H9 (cell line): ENCODE data around the gene TEX51. TPM values are rescaled to one million over a fixed set of nuclear protein-coding genes. Genes with fewer than 3 reads are reported as not detected.

ENCODE experiments used
- DNase-seq: peaks from one replicate; pipeline ENCODE4 v3.0.0-alpha.2; 2017
- H2AFZ ChIP-seq: one replicate; pipeline ENCODE4 v1.6.1; 2013; ENCODE audit warnings: mild to moderate bottlenecking, low read length, control low read depth, moderate library complexity
- H2AK5ac ChIP-seq: 2 replicates; pipeline ENCODE4 v1.6.1; 2013; ENCODE audit warnings: low read length, control low read depth, mixed read lengths; ENCODE audit not compliant: insufficient read length
- H2BK120ac ChIP-seq: one replicate; pipeline ENCODE4 v1.6.1; 2013; ENCODE audit warnings: low read depth, mild to moderate bottlenecking, low read length, control low read depth, inconsistent platforms; ENCODE audit not compliant: poor library complexity, severe bottlenecking
- H2BK12ac ChIP-seq: 2 replicates; pipeline ENCODE4 v1.6.1; 2013; ENCODE audit warnings: low read length, control low read depth, mixed read lengths, low read depth; ENCODE audit not compliant: insufficient read length
- H2BK15ac ChIP-seq: 2 replicates; pipeline ENCODE4 v1.6.1; 2013; ENCODE audit warnings: low read depth, low read length, control low read depth
- H2BK20ac ChIP-seq: one replicate; pipeline ENCODE4 v1.6.1; 2013; ENCODE audit warnings: low read depth, mild to moderate bottlenecking, low read length, control low read depth, inconsistent platforms; ENCODE audit not compliant: poor library complexity, severe bottlenecking
- H2BK5ac ChIP-seq: 2 replicates; pipeline ENCODE4 v1.6.1; 2013; ENCODE audit warnings: low read length, control low read depth, mixed read lengths; ENCODE audit not compliant: insufficient read length
- H3K14ac ChIP-seq: 2 replicates; pipeline ENCODE4 v1.6.1; 2013; ENCODE audit warnings: low read length, control low read depth; ENCODE audit not compliant: insufficient read depth
- H3K18ac ChIP-seq: 2 replicates; pipeline ENCODE4 v1.6.1; 2013; ENCODE audit warnings: low read depth, mild to moderate bottlenecking, mixed read lengths, low read length, control low read depth; ENCODE audit not compliant: insufficient read length
- H3K23ac ChIP-seq: 2 replicates; pipeline ENCODE4 v1.6.1; 2013; ENCODE audit warnings: low read length, control low read depth, mixed read lengths, low read depth; ENCODE audit not compliant: insufficient read length
- H3K23me2 ChIP-seq: 2 replicates; pipeline ENCODE4 v1.6.1; 2013; ENCODE audit warnings: low read depth, mild to moderate bottlenecking, mixed read lengths, low read length, control low read depth; ENCODE audit not compliant: insufficient read length, poor library complexity, severe bottlenecking
- H3K27ac ChIP-seq: 2 replicates; pipeline ENCODE4 v1.5.1; 2013; ENCODE audit warnings: low read length, control low read depth, mixed read lengths, low read depth; ENCODE audit not compliant: insufficient read length
- H3K27me3 ChIP-seq: 2 replicates; pipeline ENCODE4 v1.6.1; 2013; ENCODE audit warnings: low read length, control low read depth, inconsistent platforms; ENCODE audit not compliant: insufficient read depth
- H3K4ac ChIP-seq: 2 replicates; pipeline ENCODE4 v1.6.1; 2013; ENCODE audit warnings: low read depth, mild to moderate bottlenecking, control low read depth, inconsistent platforms, low read length, moderate library complexity
- H3K4me1 ChIP-seq: 2 replicates; pipeline ENCODE4 v1.6.1; 2013; ENCODE audit warnings: low read length, control low read depth, inconsistent platforms; ENCODE audit not compliant: insufficient read depth
- H3K4me2 ChIP-seq: 2 replicates; pipeline ENCODE4 v1.6.1; 2013; ENCODE audit warnings: low read length, control low read depth, mixed read lengths; ENCODE audit not compliant: insufficient read length, insufficient read depth
- H3K56ac ChIP-seq: 2 replicates; pipeline ENCODE4 v1.6.1; 2013; ENCODE audit warnings: low read depth, mild to moderate bottlenecking, mixed read lengths, low read length, control low read depth; ENCODE audit not compliant: insufficient read length
- H3K79me1 ChIP-seq: 2 replicates; pipeline ENCODE4 v1.6.1; 2013; ENCODE audit warnings: low read depth, mild to moderate bottlenecking, moderate library complexity, low read length, control low read depth, inconsistent platforms; ENCODE audit not compliant: insufficient read depth, poor library complexity, severe bottlenecking
- H3K79me2 ChIP-seq: 2 replicates; pipeline ENCODE4 v1.6.1; 2013; ENCODE audit warnings: low read length, control low read depth, inconsistent platforms; ENCODE audit not compliant: insufficient read depth
- H3K9ac ChIP-seq: 2 replicates; pipeline ENCODE4 v1.6.1; 2013; ENCODE audit warnings: low read length, control low read depth, mixed read lengths; ENCODE audit not compliant: insufficient read length; ENCODE audit errors: extremely low read depth
- H3K9me3 ChIP-seq: one replicate; pipeline ENCODE4 v1.6.1; 2013; ENCODE audit warnings: low read depth, low read length, inconsistent platforms; ENCODE audit not compliant: control insufficient read depth
- H3T11ph ChIP-seq: one replicate; pipeline ENCODE4 v1.6.1; 2013; ENCODE audit warnings: mild to moderate bottlenecking, low read length, control low read depth, inconsistent platforms
- H4K20me1 ChIP-seq: one replicate; pipeline ENCODE4 v1.6.1; 2013; ENCODE audit not compliant: control insufficient read depth, insufficient read length, insufficient read depth
- H4K5ac ChIP-seq: 2 replicates; pipeline ENCODE4 v1.6.1; 2013; ENCODE audit warnings: low read depth, mild to moderate bottlenecking, mixed read lengths, low read length, control low read depth; ENCODE audit not compliant: insufficient read length
- H4K8ac ChIP-seq: replicated peaks from 2 replicates; pipeline ENCODE4 v1.6.1; 2013; ENCODE audit warnings: low read length, control low read depth, mixed read lengths, low read depth; ENCODE audit not compliant: insufficient read length
- H4K91ac ChIP-seq: 2 replicates; pipeline ENCODE4 v1.6.1; 2013; ENCODE audit warnings: low read depth, mild to moderate bottlenecking, moderate library complexity, mixed read lengths, low read length, control low read depth; ENCODE audit not compliant: insufficient read length
- H3K27ac Mint-ChIP-seq, 3 experiments: 2 replicates in 2 of 3; 3 replicates in 1 of 3; pipeline ENCODE4 v1.8.0; 2020 to 2021; ENCODE audit warnings: mixed read lengths in 3 of 3, mild to moderate bottlenecking in 1 of 3, moderate library complexity in 1 of 3
- H3K27me3 Mint-ChIP-seq: 2 replicates; pipeline ENCODE4 v1.8.0; 2021; ENCODE audit warnings: low read depth, mild to moderate bottlenecking, moderate library complexity, mixed read lengths
- H3K36me3 Mint-ChIP-seq, 3 experiments: 2 replicates in 2 of 3; 3 replicates in 1 of 3; pipeline ENCODE4 v1.8.0; 2020 to 2021; ENCODE audit warnings: low read depth in 3 of 3, mixed read lengths in 3 of 3; ENCODE audit not compliant: insufficient read depth in 1 of 3
- H3K4me1 Mint-ChIP-seq, 2 experiments: 2 replicates each; pipeline ENCODE4 v1.8.0; 2020; ENCODE audit warnings: mixed read lengths in 2 of 2
- H3K4me3 Mint-ChIP-seq, 2 experiments: 2 replicates in 1 of 2; 3 replicates in 1 of 2; pipeline ENCODE4 v1.8.0; 2020 to 2021; ENCODE audit warnings: mild to moderate bottlenecking in 2 of 2, mixed read lengths in 2 of 2, moderate library complexity in 1 of 2
- H3K9me3 Mint-ChIP-seq, 2 experiments: 2 replicates in 1 of 2; 3 replicates in 1 of 2; pipeline ENCODE4 v1.8.0; 2020; ENCODE audit warnings: mild to moderate bottlenecking in 2 of 2, mixed read lengths in 2 of 2, moderate library complexity in 1 of 2
- WGBS: extraction: QIAGEN DNeasy Blood & Tissue Kit; methylation state at CpG from one replicate; pipeline ENCODE4 v1.1.7; 2013; ENCODE audit warnings: missing lambda C conversion rate, low lambda C conversion rate, mixed read lengths; ENCODE audit not compliant: insufficient read length; ENCODE audit errors: extremely low coverage; 5-methylcytosine and 5-hydroxymethylcytosine counted together
- total RNA-seq: library from RNA; stranded (reverse); gene quantifications from 2 replicates; pipeline ENCODE4 v1.2.1, GENCODE V29; 2021
- TF ChIP-seq, protein P1 (sequence below): fragments of 200-600 bp; sonication (generic); conservative IDR thresholded peaks from 3 replicates; pipeline ENCODE4 v1.8.0; 2021; ENCODE audit warnings: antibody characterized with exemption, mild to moderate bottlenecking

Gene TEX51
- total RNA-seq, 1 experiment from 2014 or later = not detected

- H4K20me1 ChIP-seq = no peaks in the 10 kb centered on the region
Measured at GRCh38 chr2:126849991-126850535, 48.6 kb upstream of the TEX51 start.

More at GRCh38 chr2:126849991-126850535, 48.6 kb upstream of the TEX51 start:
- H2AK5ac ChIP-seq = no peak overlapping the region
- no peaks in the 10 kb centered on the region; a peak in 1 of 7 replicates for H3K36me3 Mint-ChIP-seq
- no CpG with 5 or more reads among the region's 7 CpGs for WGBS
- no peak overlapping the region for H3K23ac ChIP-seq
- no peak overlapping the region for H3T11ph ChIP-seq
- no peak overlapping the region for H4K91ac ChIP-seq
- no peak overlapping the region for H3K27ac ChIP-seq
- no peaks in the 10 kb centered on the region; a peak in 1 of 5 replicates for H3K9me3 Mint-ChIP-seq
- DNase-seq = no peak
- no peak overlapping the region for H2BK20ac ChIP-seq
- H3K9ac ChIP-seq = no peak overlapping the region
- no peak overlapping the region for H2BK12ac ChIP-seq
- no peaks in the 10 kb centered on the region for H3K79me2 ChIP-seq
- no peak overlapping the region for H3K18ac ChIP-seq
- no peak overlapping the region for H4K8ac ChIP-seq
- no peak overlapping the region for H3K27ac Mint-ChIP-seq
- H3K4me2 ChIP-seq = no peak overlapping the region
- H3K4me1 ChIP-seq = no peaks in the 10 kb centered on the region
- H4K5ac ChIP-seq = no peak overlapping the region
- H3K56ac ChIP-seq = no peak overlapping the region
- H3K14ac ChIP-seq = no peak overlapping the region
- peaks cover 19% of the 10 kb centered on the region for H3K27me3 Mint-ChIP-seq
- H3K27me3 ChIP-seq = no peaks in the 10 kb centered on the region
- H2AFZ ChIP-seq = no peak overlapping the region
- no peak overlapping the region for H2BK120ac ChIP-seq
- H3K4me3 Mint-ChIP-seq = no peak overlapping the region
- no peaks in the 10 kb centered on the region for H3K9me3 ChIP-seq
- H2BK5ac ChIP-seq = no peak overlapping the region
- H3K4ac ChIP-seq = no peak overlapping the region
- H3K4me1 Mint-ChIP-seq = no peaks in the 10 kb centered on the region
- TF ChIP-seq, protein P1, sequence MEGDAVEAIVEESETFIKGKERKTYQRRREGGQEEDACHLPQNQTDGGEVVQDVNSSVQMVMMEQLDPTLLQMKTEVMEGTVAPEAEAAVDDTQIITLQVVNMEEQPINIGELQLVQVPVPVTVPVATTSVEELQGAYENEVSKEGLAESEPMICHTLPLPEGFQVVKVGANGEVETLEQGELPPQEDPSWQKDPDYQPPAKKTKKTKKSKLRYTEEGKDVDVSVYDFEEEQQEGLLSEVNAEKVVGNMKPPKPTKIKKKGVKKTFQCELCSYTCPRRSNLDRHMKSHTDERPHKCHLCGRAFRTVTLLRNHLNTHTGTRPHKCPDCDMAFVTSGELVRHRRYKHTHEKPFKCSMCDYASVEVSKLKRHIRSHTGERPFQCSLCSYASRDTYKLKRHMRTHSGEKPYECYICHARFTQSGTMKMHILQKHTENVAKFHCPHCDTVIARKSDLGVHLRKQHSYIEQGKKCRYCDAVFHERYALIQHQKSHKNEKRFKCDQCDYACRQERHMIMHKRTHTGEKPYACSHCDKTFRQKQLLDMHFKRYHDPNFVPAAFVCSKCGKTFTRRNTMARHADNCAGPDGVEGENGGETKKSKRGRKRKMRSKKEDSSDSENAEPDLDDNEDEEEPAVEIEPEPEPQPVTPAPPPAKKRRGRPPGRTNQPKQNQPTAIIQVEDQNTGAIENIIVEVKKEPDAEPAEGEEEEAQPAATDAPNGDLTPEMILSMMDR = no peak
- no peaks in the 10 kb centered on the region for H3K23me2 ChIP-seq
- no peak overlapping the region for H2BK15ac ChIP-seq
- no peaks in the 10 kb centered on the region for H3K79me1 ChIP-seq
